HG03457 (cell line): Measurements from ENCODE around the gene FATE1.

Source experiments
- ATAC-seq: cut with Tn5 transposase; IDR thresholded peaks from one replicate; pipeline ENCODE4 v1.9.1; 2021; ENCODE audit warnings: moderate number of reproducible peaks; ENCODE audit not compliant: unreplicated experiment

FATE1 gene

GRCh38 chrX:151703487-151703886 lies 12.3 kb upstream of the FATE1 start:
- ATAC-seq, result no peak

GRCh38 chrX:151704041-151704663 lies 11.7 kb upstream of the FATE1 start:
- ATAC-seq, result no peak

- ATAC-seq, result no peak
These were observed 7.0 kb upstream of the FATE1 start for GRCh38 chrX:151708821-151709220.

GRCh38 chrX:151710457-151710856 lies 5.4 kb upstream of the FATE1 start:
- no peak for ATAC-seq

GRCh38 chrX:151711154-151711553 lies 4.7 kb upstream of the FATE1 start:
- no peak for ATAC-seq

- ATAC-seq, result no peak
These were observed 4.0 kb upstream of the FATE1 start for GRCh38 chrX:151711787-151712186.

- no peak for ATAC-seq
These were observed 3.6 kb upstream of the FATE1 start for GRCh38 chrX:151712253-151712652.

- no peak for ATAC-seq
These were observed 2.0 kb upstream of the FATE1 start for GRCh38 chrX:151713849-151714248.

GRCh38 chrX:151714362-151714761 lies 1.5 kb upstream of the FATE1 start:
- ATAC-seq, result no peak

GRCh38 chrX:151722241-151722846 lies 6.5 kb downstream of the FATE1 start:
- ATAC-seq, result no peak

GRCh38 chrX:151723156-151723760 lies 7.4 kb downstream of the FATE1 start:
- no peak for ATAC-seq

GRCh38 chrX:151724563-151725337 lies 8.9 kb downstream of the FATE1 start:
- no peak for ATAC-seq

- no peak for ATAC-seq
These were observed 9.4 kb downstream of the FATE1 start for GRCh38 chrX:151725338-151725614.

GRCh38 chrX:151726751-151727150 lies 10.9 kb downstream of the FATE1 start:
- no peak for ATAC-seq

- no peak for ATAC-seq
These were observed 11.5 kb downstream of the FATE1 start for GRCh38 chrX:151727346-151727745.

GRCh38 chrX:151729056-151729725 lies 13.4 kb downstream of the FATE1 start:
- no peak for ATAC-seq

- ATAC-seq, result no peak
These were observed 18.6 kb downstream of the FATE1 start, which contains the start of gene CNGA2 for GRCh38 chrX:151734446-151734845. Gene CNGA2 (plus strand): TSS chrX:151734746. CDS start chrX:151738484, 3,738 bp downstream.

- ATAC-seq, result no peak
These were observed 19.4 kb downstream of the FATE1 start for GRCh38 chrX:151735219-151735618.

GRCh38 chrX:151736685-151737084 lies 20.9 kb downstream of the FATE1 start:
- no peak for ATAC-seq

- ATAC-seq, result no peak
These were observed 21.7 kb downstream of the FATE1 start for GRCh38 chrX:151737494-151737893.

- ATAC-seq, result no peak
These were observed 22.9 kb downstream of the FATE1 start for GRCh38 chrX:151738751-151739150.
